Measurements from ENCODE around the gene HRAS. TPM values are rescaled to one million over a fixed set of nuclear protein-coding genes. Genes with fewer than 3 reads are reported as not detected.

Gene HRAS
- total RNA-seq, 1 experiment from 2014 or later = 110 TPM

GRCh38 chr11:567629-568292, 32.4 kb upstream of the HRAS start:
- no peak for DNase-seq (ENCODE audit: low read depth)

GRCh38 chr11:567011-567628, 31.7 kb upstream of the HRAS start:
- no peak for DNase-seq (ENCODE audit: low read depth)

GRCh38 chr11:565921-566509, 30.6 kb upstream of the HRAS start:
- peak; percentile 67 for DNase-seq (ENCODE audit: low read depth)

DNA sequence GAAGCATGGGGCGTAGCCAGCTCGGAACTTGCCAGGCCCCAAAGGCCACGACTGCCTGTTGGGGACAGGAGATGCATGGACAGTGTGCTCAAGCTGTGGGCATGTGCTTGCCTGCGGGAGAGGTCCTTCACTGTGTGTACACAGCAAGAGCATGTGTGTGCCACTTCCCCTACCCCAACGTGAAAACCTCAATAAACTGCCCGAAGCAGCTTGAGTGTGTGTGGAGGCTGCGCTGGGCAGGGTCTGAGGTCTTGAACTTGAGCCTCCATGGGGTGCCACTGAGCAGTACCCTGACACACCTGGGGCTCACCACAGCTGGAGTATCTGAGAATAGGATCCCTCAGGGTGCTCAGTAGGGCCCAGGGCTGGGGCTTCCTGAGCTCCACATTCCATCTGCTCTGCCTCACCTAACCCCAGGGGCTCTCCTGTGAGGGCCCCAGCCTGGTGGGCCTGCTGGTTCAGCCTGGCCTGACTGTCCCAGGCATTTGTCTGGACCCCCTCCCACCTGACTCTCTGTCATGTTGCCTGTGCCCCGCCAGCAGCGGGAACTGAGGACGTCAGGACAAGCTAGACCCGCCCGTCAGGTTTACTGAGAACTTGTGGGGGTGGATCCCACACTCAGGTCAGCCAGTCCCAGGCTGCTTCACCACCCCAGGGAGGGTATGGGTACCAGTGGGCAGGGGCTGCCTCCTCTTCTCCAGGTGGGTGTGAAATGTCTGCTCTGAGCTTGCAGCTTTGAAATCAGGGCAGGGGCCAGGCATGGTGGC, 28.6 kb upstream of the HRAS start:
- DNase-seq (ENCODE audit: low read depth) = no peak

- DNase-seq (ENCODE audit: low read depth) = no peak
These were observed 27.9 kb upstream of the HRAS start for GRCh38 chr11:563066-563811.

- no peak for DNase-seq (ENCODE audit: low read depth)
These were observed 26.8 kb upstream of the HRAS start for GRCh38 chr11:562046-562645.

DNA sequence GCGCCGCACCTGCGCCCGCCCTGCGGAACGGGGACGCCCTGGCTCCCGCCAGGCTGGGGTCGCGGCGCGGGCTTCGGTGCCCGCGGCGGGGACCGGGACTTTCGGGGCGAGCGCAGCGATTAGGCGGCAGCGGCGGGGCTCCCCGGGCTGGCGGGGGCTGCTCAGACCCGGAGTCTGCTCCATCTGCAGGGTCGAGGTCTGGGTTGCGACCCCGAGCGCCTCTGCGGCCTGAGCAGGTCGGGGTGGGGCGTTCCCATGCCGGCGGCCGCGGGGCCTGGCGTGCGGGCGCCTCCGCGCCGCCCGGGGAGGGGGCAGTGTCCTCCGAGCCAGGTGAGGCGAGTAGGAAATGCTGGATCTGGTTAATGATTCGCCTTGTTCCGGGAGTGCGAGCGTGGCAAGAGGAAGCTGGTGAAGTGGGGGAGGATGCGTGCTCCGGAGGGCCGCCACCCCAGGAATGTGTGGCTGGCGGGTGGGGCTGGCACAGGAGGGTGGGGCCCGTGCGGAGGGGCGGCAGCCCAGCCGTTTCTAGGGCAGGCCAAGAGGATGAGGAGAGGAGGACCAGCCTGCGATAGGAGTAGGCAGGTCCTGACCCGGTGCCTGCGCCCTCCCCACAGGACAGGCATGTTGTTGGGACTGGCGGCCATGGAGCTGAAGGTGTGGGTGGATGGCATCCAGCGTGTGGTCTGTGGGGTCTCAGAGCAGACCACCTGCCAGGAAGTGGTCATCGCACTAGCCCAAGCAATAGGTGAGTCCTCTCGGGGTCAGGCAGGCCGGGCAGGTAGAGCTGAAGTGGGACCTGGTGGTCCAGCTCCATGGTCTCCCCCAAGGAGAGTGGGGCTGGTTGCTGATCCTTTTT, 26.0 kb upstream of the HRAS start:
- peak; percentile 72 for DNase-seq (ENCODE audit: low read depth)

GRCh38 chr11:560305-561147, 25.1 kb upstream of the HRAS start, which contains the start of the genes LMNTD2 and RASSF7:
TSS of gene LMNTD2 (minus strand) at chr11:560738. CDS start at chr11:560716, 22 bp downstream.
TSS of gene RASSF7 (plus strand) at chr11:560970. CDS start at chr11:561769, 799 bp downstream.
- DNase-seq (ENCODE audit: low read depth) = peak; percentile 76

DNA sequence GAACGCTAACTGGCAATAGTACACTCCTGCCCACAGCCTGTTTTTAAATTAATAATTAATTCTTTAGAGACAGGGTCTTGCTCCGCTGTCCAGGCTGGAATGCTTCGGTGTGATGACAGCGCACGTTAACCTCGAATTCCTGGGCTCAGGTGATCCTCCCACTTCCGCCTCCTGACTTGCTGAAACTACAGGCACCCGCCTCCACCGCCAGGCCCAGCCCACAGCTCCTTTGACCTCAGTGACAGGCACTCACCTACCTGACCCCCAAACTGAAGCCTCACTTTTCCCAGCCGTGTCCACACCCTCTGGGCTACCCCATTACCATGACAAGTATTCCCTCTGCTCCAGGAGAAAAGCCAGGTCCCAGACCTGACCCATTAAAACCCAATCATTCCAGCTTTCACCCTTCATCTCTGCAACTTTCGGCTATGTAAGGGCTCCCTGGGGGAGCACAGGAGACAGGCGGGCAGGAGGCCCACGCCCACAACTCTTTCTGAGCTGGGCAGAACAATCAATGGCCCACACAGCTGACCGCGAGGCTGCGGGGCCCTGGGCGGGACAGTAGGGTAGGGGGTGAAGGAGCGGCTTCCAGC, 24.4 kb upstream of the HRAS start:
- no peak for DNase-seq (ENCODE audit: low read depth)

GRCh38 chr11:559020-559620, 23.7 kb upstream of the HRAS start:
- no peak for DNase-seq (ENCODE audit: low read depth)

DNA sequence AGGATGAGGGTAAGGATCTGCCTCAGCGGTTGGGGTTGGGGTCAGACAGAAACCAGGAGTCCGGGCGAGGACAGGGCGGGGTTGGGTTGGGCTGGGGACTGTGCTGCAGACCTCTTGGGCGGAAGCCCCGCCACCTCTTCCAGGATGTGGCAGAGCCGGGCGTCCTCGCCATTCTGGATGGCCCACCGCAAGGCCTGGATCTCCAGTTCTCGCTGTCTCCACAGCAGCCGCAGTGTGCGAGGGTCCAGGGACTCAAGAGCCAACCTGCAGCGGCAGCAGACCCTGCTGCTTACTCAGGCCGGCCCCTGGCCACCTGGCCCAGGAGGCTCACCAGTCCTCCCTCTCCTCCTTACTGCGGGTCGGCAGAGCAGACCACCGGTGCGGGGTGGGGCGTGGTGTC, 23.1 kb upstream of the HRAS start:
- DNase-seq (ENCODE audit: low read depth) = no peak

GRCh38 chr11:557328-558132, 22.2 kb upstream of the HRAS start:
- no peak for DNase-seq (ENCODE audit: low read depth)

DNA sequence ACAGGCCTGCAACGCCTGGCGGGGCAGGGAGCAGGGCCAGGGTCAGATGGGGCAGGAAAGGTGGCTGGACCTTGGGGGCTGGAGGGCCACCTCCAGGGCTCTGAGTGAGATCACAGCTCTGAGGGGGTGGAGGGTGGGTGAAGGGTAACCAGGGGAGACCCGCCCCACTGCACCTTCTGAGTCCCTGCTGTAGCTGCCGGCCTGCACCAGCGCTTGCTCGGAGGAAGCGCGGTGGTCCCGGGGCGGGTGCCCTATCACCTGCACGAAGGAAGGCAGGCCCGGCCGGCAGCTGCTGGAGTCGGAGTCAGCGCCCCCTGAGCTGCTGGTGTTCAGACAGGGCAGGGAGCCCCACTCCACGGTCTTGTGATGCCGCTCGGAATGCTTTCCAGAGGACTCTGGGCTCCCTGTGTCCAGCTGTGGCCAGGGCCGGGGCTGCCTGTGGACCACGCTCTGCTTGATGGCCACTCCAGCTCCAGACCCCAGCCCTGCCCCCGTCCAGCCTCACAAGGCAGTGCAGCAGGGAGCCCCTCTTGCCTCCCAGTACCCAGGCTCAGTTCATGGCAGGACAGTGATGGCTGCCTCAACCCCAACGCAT, 21.4 kb upstream of the HRAS start:
- no peak for DNase-seq (ENCODE audit: low read depth)

- DNase-seq (ENCODE audit: low read depth) = no peak
These were observed 20.6 kb upstream of the HRAS start for GRCh38 chr11:555780-556661.

- no peak for DNase-seq (ENCODE audit: low read depth)
These were observed 19.9 kb upstream of the HRAS start for GRCh38 chr11:555227-555779.
